Ishikawa (cell line): ENCODE measurements around the gene FAM83F.

Experiments
- EGR1 ChIP-seq: IDR thresholded peaks from 2 replicates; pipeline ENCODE4 v1.6.1; 2012
- EP300 ChIP-seq: IDR thresholded peaks from 2 replicates; pipeline ENCODE4 v1.6.1; 2012; ENCODE audit warnings: borderline replicate concordance
- FOXM1 ChIP-seq: IDR thresholded peaks from 2 replicates; pipeline ENCODE4 v1.6.1; 2012; ENCODE audit warnings: low read depth, borderline replicate concordance
- NFIC ChIP-seq: IDR thresholded peaks from 2 replicates; pipeline ENCODE4 v1.6.1; 2012
- YY1 ChIP-seq: IDR thresholded peaks from 2 replicates; pipeline ENCODE4 v1.6.1; 2012; ENCODE audit warnings: low read depth
- TF ChIP-seq, protein P1 (sequence below): IDR thresholded peaks from 2 replicates; pipeline ENCODE4 v1.6.1; 2012

DNA sequence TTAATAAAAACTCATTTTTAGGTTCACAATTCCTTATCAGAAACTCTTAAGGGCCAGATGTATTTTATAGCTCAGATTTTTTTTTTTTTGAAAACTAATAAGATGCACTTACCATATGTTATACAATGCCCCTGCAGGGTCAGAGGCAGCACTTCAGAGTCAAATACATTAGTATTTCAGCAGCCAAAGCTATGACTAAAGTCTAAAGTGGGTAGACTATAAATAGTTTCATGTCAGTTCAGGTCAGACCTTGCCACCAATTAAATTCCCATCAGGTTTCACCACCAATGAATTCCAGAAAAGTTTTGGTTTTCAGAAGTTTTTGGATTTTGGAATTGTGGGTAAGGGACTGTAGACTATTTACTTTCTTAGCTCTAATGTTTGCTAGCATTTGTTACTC, 75.9 kb downstream of the FAM83F start:
- TF ChIP-seq, protein P1, sequence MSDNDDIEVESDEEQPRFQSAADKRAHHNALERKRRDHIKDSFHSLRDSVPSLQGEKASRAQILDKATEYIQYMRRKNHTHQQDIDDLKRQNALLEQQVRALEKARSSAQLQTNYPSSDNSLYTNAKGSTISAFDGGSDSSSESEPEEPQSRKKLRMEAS = no peak
- no peak for TF ChIP-seq EP300
- TF ChIP-seq EGR1 = no peak
- TF ChIP-seq FOXM1 = no peak
- no peak for TF ChIP-seq NFIC
- TF ChIP-seq YY1 = no peak
